Measurements from ENCODE around the gene GGTLC2.
"Not testable (repeated sequence)": the region's sequence is repeated elsewhere in the genome, so short reads cannot be mapped to it uniquely, and the experiment has no call there.

DNA sequence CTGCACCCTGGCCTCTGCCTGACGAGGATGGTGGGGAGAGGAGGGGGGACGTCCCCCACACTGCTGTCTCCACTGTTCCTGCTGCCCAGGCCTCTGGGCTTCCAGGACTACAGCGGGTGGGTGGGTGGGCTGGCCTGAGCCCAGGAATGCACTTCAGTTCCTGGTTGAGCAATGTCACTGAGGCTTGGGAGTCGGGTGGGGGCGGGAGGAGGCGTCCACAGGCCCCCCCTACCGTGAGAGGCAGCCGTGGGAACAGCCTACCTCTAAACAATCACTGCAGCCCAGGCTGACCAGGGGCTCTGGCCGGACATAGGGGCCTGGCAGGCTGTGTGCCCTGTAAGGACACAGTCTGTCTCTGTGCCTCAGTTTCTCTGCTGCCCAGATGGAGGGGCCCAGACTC lies 6.0 kb downstream of the GGTLC2 start:
- not testable (repeated sequence) for TF ChIP-seq EZH2 (optimal IDR thresholded peaks at IDR 0.05; ENCODE audit: low read depth, low read length)
- TF ChIP-seq, protein P1, sequence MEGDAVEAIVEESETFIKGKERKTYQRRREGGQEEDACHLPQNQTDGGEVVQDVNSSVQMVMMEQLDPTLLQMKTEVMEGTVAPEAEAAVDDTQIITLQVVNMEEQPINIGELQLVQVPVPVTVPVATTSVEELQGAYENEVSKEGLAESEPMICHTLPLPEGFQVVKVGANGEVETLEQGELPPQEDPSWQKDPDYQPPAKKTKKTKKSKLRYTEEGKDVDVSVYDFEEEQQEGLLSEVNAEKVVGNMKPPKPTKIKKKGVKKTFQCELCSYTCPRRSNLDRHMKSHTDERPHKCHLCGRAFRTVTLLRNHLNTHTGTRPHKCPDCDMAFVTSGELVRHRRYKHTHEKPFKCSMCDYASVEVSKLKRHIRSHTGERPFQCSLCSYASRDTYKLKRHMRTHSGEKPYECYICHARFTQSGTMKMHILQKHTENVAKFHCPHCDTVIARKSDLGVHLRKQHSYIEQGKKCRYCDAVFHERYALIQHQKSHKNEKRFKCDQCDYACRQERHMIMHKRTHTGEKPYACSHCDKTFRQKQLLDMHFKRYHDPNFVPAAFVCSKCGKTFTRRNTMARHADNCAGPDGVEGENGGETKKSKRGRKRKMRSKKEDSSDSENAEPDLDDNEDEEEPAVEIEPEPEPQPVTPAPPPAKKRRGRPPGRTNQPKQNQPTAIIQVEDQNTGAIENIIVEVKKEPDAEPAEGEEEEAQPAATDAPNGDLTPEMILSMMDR (IDR thresholded peaks at IDR 0.05; ENCODE audit: low read length), result not testable (repeated sequence)

Measured in MM.1S (cell line).